Activated CD4-positive, alpha-beta memory T cell treated with anti-CD3 and anti-CD28 coated beads for 36 hours (primary cell): Measurements from ENCODE around the gene QRICH1. TPM values are rescaled to one million over a fixed set of nuclear protein-coding genes. Genes with fewer than 3 reads are reported as not detected.

Experiments used
- CTCF ChIA-PET: fragments of 350-600 bp; sonication (Branson Sonifier 250); formaldehyde crosslinking; loops from one replicate; lab custom pipeline; 2021; ENCODE audit warnings: antibody characterized with exemption, inconsistent platforms; lab: Charles Lee
- POLR2A ChIA-PET: fragments of 350-600 bp; sonication (Branson Sonifier 250); formaldehyde crosslinking; loops from one replicate; lab custom pipeline; 2021; ENCODE audit warnings: antibody characterized with exemption; lab: Charles Lee
- DNase-seq: peaks from one replicate; pipeline ENCODE4 v3.0.0-alpha.2; 2020
- H3K27ac Mint-ChIP-seq: one replicate; pipeline ENCODE4 v1.8.0; 2021; ENCODE audit warnings: mixed read lengths
- H3K27me3 Mint-ChIP-seq: one replicate; pipeline ENCODE4 v1.8.0; 2021; ENCODE audit warnings: mixed read lengths
- H3K36me3 Mint-ChIP-seq: one replicate; pipeline ENCODE4 v1.8.0; 2021; ENCODE audit warnings: mixed read lengths
- H3K4me1 Mint-ChIP-seq: one replicate; pipeline ENCODE4 v1.8.0; 2021; ENCODE audit warnings: low read depth, mixed read lengths
- H3K4me3 Mint-ChIP-seq: one replicate; pipeline ENCODE4 v1.8.0; 2021; ENCODE audit warnings: mild to moderate bottlenecking, mixed read lengths
- H3K9me3 Mint-ChIP-seq: one replicate; pipeline ENCODE4 v1.8.0; 2021; ENCODE audit warnings: mixed read lengths
- intact Hi-C: fragments of 100-400 bp; cut with micrococcal nuclease; formaldehyde crosslinking; loops from one replicate; pipeline ENCODE4 v1.15.1; 2023
- total RNA-seq, 2 experiments: library from RNA; stranded (reverse); gene quantifications; one replicate each; pipeline ENCODE4 v1.2.3, GENCODE V29; 2021

Gene QRICH1
- total RNA-seq, 2 experiments from 2014 or later = 124 to 128 TPM

DNA sequence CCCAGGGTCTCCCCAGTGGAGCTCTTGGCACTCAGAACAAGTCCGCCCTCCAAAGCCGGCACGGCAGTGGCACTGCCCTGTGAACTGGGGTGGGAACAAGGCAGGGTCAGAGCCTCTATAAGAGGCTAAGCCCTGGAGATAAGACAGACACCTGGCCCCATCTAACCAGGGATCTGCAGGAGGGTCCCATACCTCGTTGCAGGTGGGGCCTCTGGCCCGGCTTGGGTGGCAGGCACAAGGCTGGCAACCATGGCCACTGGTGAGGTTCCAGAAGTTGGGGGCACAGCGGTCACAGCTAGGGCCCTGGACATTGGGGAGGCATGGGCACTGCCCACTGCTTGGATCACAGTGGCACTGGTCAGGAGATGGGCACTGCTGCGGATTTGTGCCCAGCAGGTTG is 30.3 kb upstream of the QRICH1 start:
- POLR2A ChIA-PET = no interaction called here
- no peaks in the 10 kb centered on the region for H3K9me3 Mint-ChIP-seq
- no peak overlapping the region for H3K27ac Mint-ChIP-seq
- no peaks in the 10 kb centered on the region for H3K27me3 Mint-ChIP-seq
- peaks cover 12% of the 10 kb centered on the region for H3K4me1 Mint-ChIP-seq
- CTCF ChIA-PET = interaction anchor here (1.5 kb wide), 1 partner anchor 30 kb away, joined by 3 read pairs; the partner anchor contains the start of gene QRICH1
- no peak overlapping the region for H3K4me3 Mint-ChIP-seq
- intact Hi-C loops = loop anchor here (5.0 kb wide), 1 partner anchor 43 kb away; the partner anchor contains the start of gene CCDC71
- no peak for DNase-seq
- H3K36me3 Mint-ChIP-seq = no peaks in the 10 kb centered on the region

GRCh38 chr3:49123687-49124086 is 29.8 kb upstream of the QRICH1 start:
- H3K4me1 Mint-ChIP-seq = peaks cover 16% of the 10 kb centered on the region
- H3K27me3 Mint-ChIP-seq = no peaks in the 10 kb centered on the region

GRCh38 chr3:49122886-49123545 is 29.1 kb upstream of the QRICH1 start:
- H3K27ac Mint-ChIP-seq = no peak overlapping the region
- no peak overlapping the region for H3K4me3 Mint-ChIP-seq
- DNase-seq = no peak
- intact Hi-C loops = loop anchor here (5.0 kb wide), 1 partner anchor 44 kb away; the partner anchor contains the start of gene CCDC71
- no peaks in the 10 kb centered on the region for H3K27me3 Mint-ChIP-seq
- no peaks in the 10 kb centered on the region for H3K9me3 Mint-ChIP-seq
- CTCF ChIA-PET = no interaction called here
- H3K36me3 Mint-ChIP-seq = peaks cover 6% of the 10 kb centered on the region
- POLR2A ChIA-PET = no interaction called here
- peaks cover 16% of the 10 kb centered on the region for H3K4me1 Mint-ChIP-seq

More at GRCh38 chr3:49123687-49124086, 29.8 kb upstream of the QRICH1 start:
- Mint-ChIP-seq H3K27ac (no peak overlapping the region), H3K4me3 (no peak overlapping the region), H3K36me3 (peaks cover 3% of the 10 kb centered on the region), H3K9me3 (no peaks in the 10 kb centered on the region)
- intact Hi-C loops = loop anchor here (5.0 kb wide), 1 partner anchor 44 kb away; the partner anchor contains the start of gene CCDC71
- ChIA-PET CTCF (no interaction called here), POLR2A (no interaction called here)
- DNase-seq = no peak

DNA sequence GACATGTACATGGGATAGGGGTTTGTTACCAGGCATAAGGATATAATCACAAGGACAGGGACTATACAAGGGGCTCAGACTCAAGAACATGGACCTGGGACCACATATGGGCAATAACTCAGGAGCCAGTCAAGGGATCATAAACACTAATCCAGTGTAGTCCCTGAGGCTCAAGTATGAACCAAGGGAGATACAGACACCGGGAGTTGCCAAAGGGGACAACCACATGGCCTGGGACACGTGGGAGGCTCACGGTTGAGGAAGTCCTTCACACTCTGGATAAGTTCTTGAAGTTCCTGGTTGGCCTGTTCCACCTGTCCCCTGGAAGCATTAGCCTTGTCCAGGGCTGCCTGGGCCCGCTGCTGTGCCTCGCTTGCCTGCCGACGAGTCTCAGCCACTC is 28.6 kb upstream of the QRICH1 start:
- DNase-seq = no peak
- Mint-ChIP-seq H3K9me3 (no peaks in the 10 kb centered on the region), H3K36me3 (peaks cover 10% of the 10 kb centered on the region), H3K27me3 (no peaks in the 10 kb centered on the region), H3K4me3 (no peak overlapping the region), H3K4me1 (peaks cover 16% of the 10 kb centered on the region), H3K27ac (peak overlapping the region; percentile 76)
- intact Hi-C loops = loop anchor here (5.0 kb wide), 1 partner anchor 45 kb away; the partner anchor contains the start of gene CCDC71
- POLR2A ChIA-PET = no interaction called here
- CTCF ChIA-PET = no interaction called here

- ChIA-PET POLR2A (interaction anchor here (2.8 kb wide), 1 partner anchor 28 kb away, joined by 20 read pairs; the partner anchor contains the start of gene QRICH1), CTCF (interaction anchor here (0.7 kb wide), 1 partner anchor 49 kb away, joined by 3 read pairs; the partner anchor contains the start of gene KLHDC8B)
- H3K9me3 Mint-ChIP-seq = no peaks in the 10 kb centered on the region
- peaks cover 16% of the 10 kb centered on the region for H3K4me1 Mint-ChIP-seq
- H3K4me3 Mint-ChIP-seq = no peak overlapping the region
- H3K27ac Mint-ChIP-seq = peak overlapping the region; percentile 76
- H3K27me3 Mint-ChIP-seq = no peaks in the 10 kb centered on the region
- H3K36me3 Mint-ChIP-seq = peaks cover 10% of the 10 kb centered on the region
- DNase-seq = no peak
- intact Hi-C loops = loop anchor here (5.0 kb wide), 1 partner anchor 45 kb away; the partner anchor contains the start of gene CCDC71
Measured at GRCh38 chr3:49122022-49122421, 28.2 kb upstream of the QRICH1 start.

- ChIA-PET POLR2A (interaction anchor here (0.7 to 2.8 kb wide), 4 partner anchors 10 to 99 kb away, joined by 3 to 20 read pairs (median 4); partner anchors contain the start of genes IMPDH2, NDUFAF3 and QRICH1), CTCF (interaction anchor here (0.7 to 2.3 kb wide), 5 partner anchors 27 to 114 kb away, joined by 3 to 14 read pairs (median 4); partner anchors contain the start of genes KLHDC8B, QRICH1 and WDR6)
- no peak for DNase-seq
- peaks cover 16% of the 10 kb centered on the region for H3K4me1 Mint-ChIP-seq
- H3K4me3 Mint-ChIP-seq = peak overlapping the region; percentile 85
- H3K27me3 Mint-ChIP-seq = no peaks in the 10 kb centered on the region
- H3K36me3 Mint-ChIP-seq = peaks cover 14% of the 10 kb centered on the region
- intact Hi-C loops = loop anchor here (2.0 to 5.0 kb wide), 2 partner anchors 16 to 46 kb away; partner anchors contain the start of genes CCDC71 and QARS1
- peak overlapping the region; percentile 76 for H3K27ac Mint-ChIP-seq
- no peaks in the 10 kb centered on the region for H3K9me3 Mint-ChIP-seq
Measured at GRCh38 chr3:49121132-49121736, 27.4 kb upstream of the QRICH1 start.

GRCh38 chr3:49120438-49121131 is 26.7 kb upstream of the QRICH1 start, which contains the start of gene USP19:
Gene USP19 (minus strand): TSS chr3:49120823. CDS start chr3:49119145, 1,678 bp downstream.
- intact Hi-C loops = loop anchor here (1.0 to 5.0 kb wide), 3 partner anchors 16 to 47 kb away; partner anchors contain the start of genes CCDC71, QARS1 and QRICH1

GRCh38 chr3:49120096-49120437 is 26.2 kb upstream of the QRICH1 start:
- H3K9me3 Mint-ChIP-seq = no peaks in the 10 kb centered on the region
- DNase-seq = peak; percentile 24
- H3K4me1 Mint-ChIP-seq = peaks cover 16% of the 10 kb centered on the region
- peak overlapping the region; percentile 85 for H3K4me3 Mint-ChIP-seq
- CTCF ChIA-PET = interaction anchor here (1.0 to 2.3 kb wide), 5 partner anchors 26 to 112 kb away, joined by 3 to 14 read pairs (median 4); partner anchors contain the start of genes KLHDC8B, QRICH1 and WDR6
- POLR2A ChIA-PET = interaction anchor here (0.6 to 2.8 kb wide), 5 partner anchors 27 to 98 kb away, joined by 3 to 20 read pairs (median 3); partner anchors contain the start of genes IMPDH2, NDUFAF3 and QRICH1
- no peaks in the 10 kb centered on the region for H3K27me3 Mint-ChIP-seq
- peaks cover 25% of the 10 kb centered on the region for H3K36me3 Mint-ChIP-seq
- intact Hi-C loops = loop anchor here (1.0 to 5.0 kb wide), 3 partner anchors 15 to 47 kb away; partner anchors contain the start of genes CCDC71, QARS1 and QRICH1
- H3K27ac Mint-ChIP-seq = peak overlapping the region; percentile 86

More at GRCh38 chr3:49120438-49121131, 26.7 kb upstream of the QRICH1 start, which contains the start of gene USP19:
- Mint-ChIP-seq H3K9me3 (no peaks in the 10 kb centered on the region), H3K4me1 (peaks cover 16% of the 10 kb centered on the region), H3K36me3 (peaks cover 20% of the 10 kb centered on the region), H3K4me3 (peak within 1 kb of the TSS; percentile 85), H3K27me3 (no peaks in the 10 kb centered on the region), H3K27ac (peak within 1 kb of the TSS; percentile 86)
- peak; percentile 96 for DNase-seq
- ChIA-PET POLR2A (interaction anchor here (0.6 to 2.8 kb wide), 6 partner anchors 9 to 99 kb away, joined by 3 to 20 read pairs (median 4); partner anchors contain the start of genes IMPDH2, NDUFAF3 and QRICH1), CTCF (interaction anchor here (1.0 to 2.3 kb wide), 5 partner anchors 26 to 113 kb away, joined by 3 to 14 read pairs (median 4); partner anchors contain the start of genes KLHDC8B, QRICH1 and WDR6)

DNA sequence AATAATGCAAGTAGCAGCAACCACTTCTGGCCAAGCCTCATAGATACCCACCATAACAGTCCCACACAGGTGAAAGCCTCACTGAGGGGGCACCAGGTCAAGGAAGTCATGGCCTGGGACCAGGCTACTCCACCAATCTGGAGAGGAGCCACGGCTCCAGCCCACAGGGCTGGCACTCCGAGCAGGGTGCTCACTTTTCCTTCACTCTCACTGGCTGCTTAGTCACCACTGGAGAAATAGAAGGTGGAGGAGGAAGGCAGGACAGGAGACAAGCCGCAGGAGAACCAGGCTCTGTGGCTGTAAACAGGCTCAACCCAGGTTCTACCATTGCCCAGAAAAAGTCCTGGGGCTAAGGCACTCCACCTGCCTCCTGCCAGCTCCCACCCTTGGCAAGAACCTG is 25.6 kb upstream of the QRICH1 start:
- Mint-ChIP-seq H3K4me3 (peak overlapping the region; percentile 85), H3K27ac (peak overlapping the region; percentile 86), H3K27me3 (no peaks in the 10 kb centered on the region), H3K36me3 (peaks cover 26% of the 10 kb centered on the region), H3K4me1 (peaks cover 16% of the 10 kb centered on the region), H3K9me3 (no peaks in the 10 kb centered on the region)
- ChIA-PET POLR2A (interaction anchor here (2.8 kb wide), 1 partner anchor 26 kb away, joined by 20 read pairs; the partner anchor contains the start of gene QRICH1), CTCF (interaction anchor here (2.0 to 2.3 kb wide), 2 partner anchors 25 to 51 kb away, joined by 8 to 14 read pairs; partner anchors contain the start of genes KLHDC8B and QRICH1)
- DNase-seq = no peak
- intact Hi-C loops = no loop called here

- intact Hi-C loops = no loop called here
- Mint-ChIP-seq H3K27ac (no peak overlapping the region), H3K4me1 (peaks cover 16% of the 10 kb centered on the region), H3K27me3 (no peaks in the 10 kb centered on the region), H3K4me3 (peak overlapping the region; percentile 85), H3K9me3 (no peaks in the 10 kb centered on the region), H3K36me3 (peaks cover 26% of the 10 kb centered on the region)
- DNase-seq = no peak
- POLR2A ChIA-PET = no interaction called here
- CTCF ChIA-PET = interaction anchor here (2.0 to 2.3 kb wide), 2 partner anchors 25 to 52 kb away, joined by 8 to 14 read pairs; partner anchors contain the start of genes KLHDC8B and QRICH1
Measured at GRCh38 chr3:49119036-49119435, 25.2 kb upstream of the QRICH1 start.

GRCh38 chr3:49112262-49112661 is 18.4 kb upstream of the QRICH1 start:
- POLR2A ChIA-PET = interaction anchor here (1.5 kb wide), 1 partner anchor 9 kb away, joined by 4 read pairs; the partner anchor contains the start of gene USP19

More at GRCh38 chr3:49112262-49112661, 18.4 kb upstream of the QRICH1 start:
- Mint-ChIP-seq H3K36me3 (peaks cover 33% of the 10 kb centered on the region), H3K27me3 (no peaks in the 10 kb centered on the region), H3K4me1 (no peaks in the 10 kb centered on the region), H3K9me3 (no peaks in the 10 kb centered on the region), H3K27ac (no peak overlapping the region), H3K4me3 (no peak overlapping the region)
- no peak for DNase-seq
- intact Hi-C loops = no loop called here
- CTCF ChIA-PET = no interaction called here
